Spinal cord (tissue), 10 donors: ENCODE data around the gene EPHB3. TPM values are rescaled to one million over a fixed set of nuclear protein-coding genes. Genes with fewer than 3 reads are reported as not detected.

Experiments used
- DNase-seq, 6 donors: peaks; one replicate each; pipeline versions ENCODE4 v3.0.0 to v3.0.0-alpha.2; 2013 to 2015; ENCODE audit warnings: low spot score in 6 of 6, low read depth in 4 of 6
- H3K27ac ChIP-seq: one replicate; pipeline ENCODE4 v1.5.1; 2013; ENCODE audit warnings: low read depth, low read length, control low read depth
- H3K27me3 ChIP-seq: one replicate; pipeline ENCODE4 v1.6.1; 2013; ENCODE audit warnings: low read length; ENCODE audit not compliant: control insufficient read depth, insufficient read depth
- H3K36me3 ChIP-seq: one replicate; pipeline ENCODE4 v1.6.1; 2013; ENCODE audit warnings: low read length; ENCODE audit not compliant: control insufficient read depth, insufficient read depth
- H3K4me1 ChIP-seq: one replicate; pipeline ENCODE4 v1.6.1; 2013; ENCODE audit warnings: low read length; ENCODE audit not compliant: control insufficient read depth, insufficient read depth
- H3K4me3 ChIP-seq: one replicate; pipeline ENCODE4 v1.5.1; 2013; ENCODE audit warnings: low read depth, low read length, control low read depth
- H3K9me3 ChIP-seq: one replicate; pipeline ENCODE4 v1.6.1; 2013; ENCODE audit warnings: low read length; ENCODE audit not compliant: control insufficient read depth, insufficient read depth
- WGBS: methylation state at CpG from one replicate; pipeline ENCODE4 v1.1.5; 2013; ENCODE audit warnings: missing lambda C conversion rate; ENCODE audit not compliant: insufficient coverage; 5-methylcytosine and 5-hydroxymethylcytosine counted together
- polyA plus RNA-seq, 2 donors: library from polyadenylated mRNA; unstranded; fragments of 120-200 nt; gene quantifications; one replicate each; pipeline ENCODE4 v1.2.1, GENCODE V29; 2013; ENCODE audit not compliant: insufficient read length in 2 of 2
- total RNA-seq, 2 donors: library from RNA; depleted of rRNA in 1 of 2; stranded (reverse); fragments of 120-200 nt in 1 of 2; fragments of >200 nt in 1 of 2; gene quantifications; one replicate each; pipeline versions ENCODE4 v1.2.3 to v1.2.4, GENCODE V29; 2013 to 2014
- donor health status: healthy.

EPHB3 gene
- total and polyA plus RNA-seq, 4 donors = 9.3 to 35.2 (median 18.6) TPM

GRCh38 chr3:184585545-184585944 is 24.0 kb downstream of the EPHB3 start:
- 86% methylated on average over 4 of the region's 6 CpGs for WGBS
- no peaks in the 10 kb centered on the region for H3K9me3 ChIP-seq
- H3K27me3 ChIP-seq = no peaks in the 10 kb centered on the region
- H3K27ac ChIP-seq = no peak overlapping the region
- peaks cover 32% of the 10 kb centered on the region for H3K4me1 ChIP-seq
- no peak for DNase-seq
- peaks cover 22% of the 10 kb centered on the region for H3K36me3 ChIP-seq
- no peak overlapping the region for H3K4me3 ChIP-seq

- 81% methylated on average over 8 of the region's 8 CpGs for WGBS
- Histone ChIP-seq H3K4me3 (no peak overlapping the region), H3K9me3 (no peaks in the 10 kb centered on the region), H3K36me3 (peaks cover 9% of the 10 kb centered on the region), H3K27ac (no peak overlapping the region), H3K4me1 (peaks cover 39% of the 10 kb centered on the region), H3K27me3 (no peaks in the 10 kb centered on the region)
- DNase-seq = no peak
Measured at GRCh38 chr3:184586851-184587250, 25.3 kb downstream of the EPHB3 start.

DNA sequence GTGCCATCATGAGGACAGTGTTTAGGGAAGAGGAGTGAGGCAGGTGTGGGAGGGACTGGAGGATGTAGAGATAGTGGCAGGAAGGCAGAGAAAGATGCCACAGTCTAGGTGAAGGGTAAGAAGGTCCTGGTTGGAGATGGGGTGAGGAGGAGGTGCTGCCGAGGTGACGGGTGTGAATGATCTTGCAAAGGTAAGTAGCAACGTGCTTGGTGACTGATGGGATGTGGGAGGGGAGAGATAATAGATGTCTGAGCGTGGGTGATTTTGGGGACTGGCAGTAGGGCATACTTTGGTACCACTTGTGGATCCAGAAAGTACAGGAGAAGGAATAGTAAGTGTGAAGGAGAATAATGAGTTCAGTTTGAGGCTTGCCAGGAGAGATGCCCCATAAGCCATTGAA is 27.2 kb downstream of the EPHB3 start:
- Histone ChIP-seq H3K27ac (no peak overlapping the region), H3K36me3 (no peaks in the 10 kb centered on the region), H3K9me3 (no peaks in the 10 kb centered on the region), H3K4me3 (no peak overlapping the region), H3K27me3 (no peaks in the 10 kb centered on the region), H3K4me1 (peaks cover 42% of the 10 kb centered on the region)
- 84% methylated on average over 4 of the region's 4 CpGs for WGBS
- no peak for DNase-seq

GRCh38 chr3:184590795-184591194 is 29.2 kb downstream of the EPHB3 start:
- no peaks in the 10 kb centered on the region for H3K27me3 ChIP-seq
- no peak overlapping the region for H3K4me3 ChIP-seq
- no peaks in the 10 kb centered on the region for H3K36me3 ChIP-seq
- H3K27ac ChIP-seq = no peak overlapping the region
- no peaks in the 10 kb centered on the region for H3K9me3 ChIP-seq
- WGBS = 21% methylated on average over 3 of the region's 6 CpGs
- peak in 1 of 6 donors; percentile 79 for DNase-seq
- peaks cover 53% of the 10 kb centered on the region for H3K4me1 ChIP-seq

GRCh38 chr3:184591789-184592188 is 30.2 kb downstream of the EPHB3 start:
- Histone ChIP-seq H3K27me3 (no peaks in the 10 kb centered on the region), H3K4me1 (peaks cover 63% of the 10 kb centered on the region), H3K27ac (peak overlapping the region; percentile 65), H3K36me3 (no peaks in the 10 kb centered on the region), H3K4me3 (no peak overlapping the region), H3K9me3 (no peaks in the 10 kb centered on the region)
- DNase-seq = no peak
- WGBS = 80% methylated on average over 2 of the region's 6 CpGs

DNA sequence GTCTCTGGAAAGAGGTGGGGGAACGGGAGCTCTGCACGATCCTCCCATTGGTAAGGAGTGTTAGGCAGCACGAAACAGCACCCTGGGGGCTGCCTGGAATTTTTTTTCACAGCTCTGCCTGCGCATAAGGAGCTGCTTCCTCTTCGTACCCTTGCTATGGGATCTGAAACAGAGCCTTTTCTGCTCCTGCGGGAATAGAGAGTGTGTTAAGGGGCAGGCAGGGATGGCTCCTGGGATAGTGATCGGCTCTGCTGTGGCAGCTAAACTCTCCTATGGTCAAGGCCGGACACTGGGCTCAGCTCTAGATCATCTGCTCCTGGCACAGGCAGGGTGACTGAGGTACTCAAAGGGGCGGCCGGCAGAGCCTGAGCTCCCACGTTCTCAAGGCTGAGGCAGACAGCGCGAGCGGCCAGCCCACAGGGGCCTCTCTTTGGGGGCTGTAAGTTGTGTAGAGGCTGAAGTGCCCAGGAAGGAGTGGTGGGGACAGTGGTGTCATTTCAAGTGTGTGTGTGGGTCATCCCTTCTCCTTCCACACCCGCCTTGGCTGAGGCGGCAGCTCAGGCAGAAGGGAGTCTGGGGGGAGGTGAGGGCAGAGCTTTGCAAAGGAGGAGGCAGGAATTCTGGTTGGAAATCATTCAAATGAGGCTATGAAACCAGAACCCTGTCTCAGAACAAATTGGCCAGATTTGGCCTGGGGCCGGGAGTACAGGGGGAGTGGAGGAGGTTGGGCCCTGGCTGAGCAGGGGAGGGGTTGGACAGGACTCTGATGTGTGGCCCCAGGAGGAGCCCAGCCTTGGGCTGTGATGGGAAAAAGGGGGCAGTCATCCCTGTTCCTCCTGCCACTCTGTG is 31.0 kb downstream of the EPHB3 start:
- Histone ChIP-seq H3K36me3 (no peaks in the 10 kb centered on the region), H3K4me1 (peaks cover 71% of the 10 kb centered on the region), H3K27me3 (no peaks in the 10 kb centered on the region), H3K9me3 (no peaks in the 10 kb centered on the region), H3K27ac (peak overlapping the region; percentile 65), H3K4me3 (no peak overlapping the region)
- 34% methylated on average over 10 of the region's 17 CpGs for WGBS
- peak in 2 of 6 donors; percentile 71 to 78 for DNase-seq

- Histone ChIP-seq H3K36me3 (no peaks in the 10 kb centered on the region), H3K27me3 (no peaks in the 10 kb centered on the region), H3K4me3 (no peak overlapping the region), H3K9me3 (no peaks in the 10 kb centered on the region), H3K27ac (peak overlapping the region; percentile 65), H3K4me1 (peaks cover 79% of the 10 kb centered on the region)
- WGBS = 62% methylated on average over 7 of the region's 7 CpGs
- DNase-seq = no peak
Measured at GRCh38 chr3:184593220-184593927, 31.8 kb downstream of the EPHB3 start.

DNA sequence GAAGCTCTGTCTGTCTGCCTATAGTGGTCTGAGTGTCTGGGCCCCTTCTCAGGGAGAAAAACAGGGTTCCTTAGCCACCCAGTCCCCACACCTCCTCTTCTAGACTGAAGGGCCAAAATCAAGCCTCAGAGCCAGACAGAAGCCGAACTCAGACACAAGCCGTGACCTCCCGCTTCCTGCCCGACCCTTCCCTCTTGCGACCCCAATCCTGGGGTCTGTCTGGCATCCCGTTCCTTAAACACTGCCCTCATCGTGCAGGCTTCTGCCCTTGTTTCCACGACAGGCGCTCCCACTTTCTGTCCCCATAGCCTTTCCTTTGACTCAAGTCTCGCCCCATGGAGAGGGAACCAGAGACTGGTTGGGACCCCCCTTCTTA is 32.3 kb downstream of the EPHB3 start:
- Histone ChIP-seq H3K4me3 (no peak overlapping the region), H3K27me3 (no peaks in the 10 kb centered on the region), H3K4me1 (peaks cover 84% of the 10 kb centered on the region), H3K9me3 (no peaks in the 10 kb centered on the region), H3K36me3 (no peaks in the 10 kb centered on the region), H3K27ac (peak overlapping the region; percentile 65)
- no peak for DNase-seq
- WGBS = 80% methylated on average over 9 of the region's 10 CpGs

GRCh38 chr3:184594371-184595001 is 32.9 kb downstream of the EPHB3 start:
- whole genome bisulfite sequencing = 51% methylated on average over 5 of the region's 12 CpGs
- Histone ChIP-seq H3K4me1 (peaks cover 87% of the 10 kb centered on the region), H3K4me3 (no peak overlapping the region), H3K36me3 (no peaks in the 10 kb centered on the region), H3K27me3 (no peaks in the 10 kb centered on the region), H3K27ac (peak overlapping the region; percentile 47), H3K9me3 (no peaks in the 10 kb centered on the region)
- no peak for DNase-seq
